ENCODE data around the gene XPO6. TPM values are rescaled to one million over a fixed set of nuclear protein-coding genes. Genes with fewer than 3 reads are reported as not detected.

The XPO6 gene
- total RNA-seq, 4 donors from 2014 or later: 88.2 to 160 (median 118) TPM

DNA sequence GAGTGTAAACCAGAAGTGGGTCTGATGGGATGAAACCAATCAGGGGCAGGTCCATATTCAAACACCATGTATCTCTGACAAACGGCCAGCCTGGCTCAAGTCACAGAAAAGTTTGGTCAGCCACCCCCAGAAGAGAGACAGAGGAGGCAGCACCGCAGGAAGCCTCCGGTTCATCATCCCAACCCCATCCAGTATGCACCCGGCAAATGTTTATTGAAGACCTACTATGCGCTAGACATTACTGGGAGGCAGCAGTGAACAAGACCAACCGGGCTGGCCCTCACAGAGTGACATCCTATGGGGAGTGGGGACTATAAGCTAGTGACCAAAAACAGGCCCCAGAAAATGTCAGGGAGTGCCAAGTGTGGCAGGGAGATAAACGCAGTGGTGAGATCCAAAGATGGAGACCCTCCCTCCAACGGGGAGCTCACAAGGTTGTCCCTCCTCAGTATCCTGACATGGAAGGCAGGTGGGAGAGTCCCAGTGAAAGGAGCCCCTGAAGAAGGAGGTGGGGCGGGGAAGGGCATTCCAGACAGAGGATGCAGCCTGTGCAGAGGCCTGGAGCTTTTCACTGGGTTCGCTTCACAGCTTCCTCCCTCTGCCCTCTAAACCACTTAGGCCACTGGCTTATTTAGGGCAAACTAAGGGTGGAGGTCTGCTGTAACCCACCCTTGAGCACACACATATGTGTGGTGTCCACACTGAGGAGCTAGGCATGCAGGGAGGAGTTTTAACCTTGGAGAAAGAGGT lies 150.2 kb downstream of the XPO6 start:
- TF ChIP-seq, protein P1, sequence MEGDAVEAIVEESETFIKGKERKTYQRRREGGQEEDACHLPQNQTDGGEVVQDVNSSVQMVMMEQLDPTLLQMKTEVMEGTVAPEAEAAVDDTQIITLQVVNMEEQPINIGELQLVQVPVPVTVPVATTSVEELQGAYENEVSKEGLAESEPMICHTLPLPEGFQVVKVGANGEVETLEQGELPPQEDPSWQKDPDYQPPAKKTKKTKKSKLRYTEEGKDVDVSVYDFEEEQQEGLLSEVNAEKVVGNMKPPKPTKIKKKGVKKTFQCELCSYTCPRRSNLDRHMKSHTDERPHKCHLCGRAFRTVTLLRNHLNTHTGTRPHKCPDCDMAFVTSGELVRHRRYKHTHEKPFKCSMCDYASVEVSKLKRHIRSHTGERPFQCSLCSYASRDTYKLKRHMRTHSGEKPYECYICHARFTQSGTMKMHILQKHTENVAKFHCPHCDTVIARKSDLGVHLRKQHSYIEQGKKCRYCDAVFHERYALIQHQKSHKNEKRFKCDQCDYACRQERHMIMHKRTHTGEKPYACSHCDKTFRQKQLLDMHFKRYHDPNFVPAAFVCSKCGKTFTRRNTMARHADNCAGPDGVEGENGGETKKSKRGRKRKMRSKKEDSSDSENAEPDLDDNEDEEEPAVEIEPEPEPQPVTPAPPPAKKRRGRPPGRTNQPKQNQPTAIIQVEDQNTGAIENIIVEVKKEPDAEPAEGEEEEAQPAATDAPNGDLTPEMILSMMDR (IDR thresholded peaks at IDR 0.05): no peak
- TF ChIP-seq POLR2A (IDR thresholded peaks at IDR 0.05): no peak
- intact Hi-C loops (cut with DNase I): no loop called here
- H3K4me1 ChIP-seq: peaks cover 0 to 4% of the 10 kb centered on the region in 2 donors
- H3K9me3 ChIP-seq: no peaks in the 10 kb centered on the region
- H3K4me3 ChIP-seq (replicated peaks in 1 of 3): no peak overlapping the region
- WGBS, 2 donors: 79 to 82% methylated on average over 10 of the region's 10 CpGs
- no peaks in the 10 kb centered on the region for H3K36me3 ChIP-seq
- no peak overlapping the region for H3K27ac ChIP-seq
- DNase-seq: no peak
- H3K27me3 ChIP-seq: no peaks in the 10 kb centered on the region

DNA sequence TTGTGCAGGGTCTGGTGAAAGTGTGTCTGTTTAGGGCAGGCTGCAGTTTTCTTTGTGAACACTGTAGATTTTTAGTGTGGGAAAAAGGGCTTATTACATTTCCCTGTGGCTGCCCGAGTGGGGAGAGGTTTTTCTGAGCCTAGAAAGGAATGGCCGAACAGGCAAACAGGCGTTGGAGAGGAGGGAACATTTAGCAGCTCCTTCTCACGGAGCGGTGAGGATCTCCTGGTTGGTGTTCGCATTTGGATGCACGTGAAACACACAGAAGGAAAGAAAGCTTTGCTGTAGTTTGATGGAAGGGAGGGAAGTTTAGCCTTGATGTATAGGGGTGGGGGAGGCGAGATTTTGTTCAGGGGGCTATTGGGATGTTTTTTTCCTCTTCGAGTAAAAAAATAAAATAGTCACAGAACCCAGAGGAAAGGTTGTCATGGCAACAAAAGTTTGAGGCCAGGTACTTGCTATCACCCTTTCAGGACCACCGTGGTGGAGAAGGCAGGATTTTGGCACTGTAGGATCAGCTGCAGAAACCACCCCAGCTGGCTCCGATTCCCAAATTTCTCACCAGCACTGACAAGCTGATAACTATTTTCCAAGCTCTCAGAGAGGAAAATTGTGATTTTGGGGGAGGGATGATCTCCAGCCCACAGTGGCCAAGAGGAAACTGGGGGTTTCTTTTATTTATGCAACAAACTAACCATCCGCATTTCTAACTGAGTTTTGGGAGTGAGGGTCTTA lies 151.8 kb downstream of the XPO6 start:
- DNase-seq: no peak
- WGBS, 2 donors: 31 to 36% methylated on average over 12 of the region's 12 CpGs
- Histone ChIP-seq H3K4me3 (replicated peaks in 1 of 3) (no peak overlapping the region), H3K4me1 (peaks cover 0 to 4% of the 10 kb centered on the region in 2 donors), H3K27ac (no peak overlapping the region), H3K9me3 (no peaks in the 10 kb centered on the region), H3K36me3 (no peaks in the 10 kb centered on the region), H3K27me3 (no peaks in the 10 kb centered on the region)
- intact Hi-C loops (cut with DNase I): no loop called here
- no peak for TF ChIP-seq POLR2A (IDR thresholded peaks at IDR 0.05)
- TF ChIP-seq, protein P1 (IDR thresholded peaks at IDR 0.05): no peak

DNA sequence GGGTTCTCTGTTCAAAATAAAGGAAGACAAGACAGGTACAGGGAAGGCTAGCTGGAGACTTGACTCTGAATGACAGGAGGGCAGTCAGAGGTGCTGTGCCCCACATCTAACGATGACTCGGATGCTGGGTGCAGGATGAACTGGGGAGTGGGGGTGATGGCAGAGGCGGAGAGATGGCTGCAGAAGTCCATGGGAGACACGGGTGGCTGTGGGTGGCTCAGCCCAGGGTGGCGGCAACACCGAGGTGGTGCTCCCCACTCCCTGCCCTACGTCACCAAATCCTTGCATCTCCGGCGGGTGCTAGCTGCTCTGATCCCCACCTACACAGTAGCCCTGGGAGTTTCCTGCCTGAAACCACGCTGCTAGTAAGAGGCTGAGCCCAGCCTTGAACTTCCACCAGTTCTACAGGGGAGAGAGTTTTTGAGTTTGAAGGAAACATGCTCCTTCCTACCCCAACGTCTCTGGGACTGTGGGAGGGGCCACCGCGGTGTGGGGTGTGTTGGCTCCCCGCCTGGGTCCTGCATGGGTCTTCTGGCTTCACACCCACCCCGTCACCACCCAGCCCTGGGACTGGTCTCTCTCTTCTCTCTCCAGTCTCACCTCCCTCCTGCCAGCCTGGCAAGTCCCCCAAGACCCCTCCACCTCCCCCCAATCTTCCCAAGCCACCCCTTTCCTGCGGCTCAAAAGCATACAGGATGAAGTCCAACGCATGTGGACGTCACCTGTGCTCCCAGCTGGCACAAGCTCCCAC lies 152.8 kb downstream of the XPO6 start:
- intact Hi-C loops (cut with DNase I): no loop called here
- 68 to 74% methylated on average over 17 to 18 of the region's 18 CpGs for WGBS, 2 donors
- Histone ChIP-seq H3K36me3 (no peaks in the 10 kb centered on the region), H3K4me1 (peaks cover 0 to 4% of the 10 kb centered on the region in 2 donors), H3K27ac (no peak overlapping the region), H3K9me3 (no peaks in the 10 kb centered on the region), H3K27me3 (no peaks in the 10 kb centered on the region), H3K4me3 (replicated peaks in 1 of 3) (no peak overlapping the region)
- DNase-seq: no peak
- TF ChIP-seq, protein P1 (IDR thresholded peaks at IDR 0.05): no peak
- no peak for TF ChIP-seq POLR2A (IDR thresholded peaks at IDR 0.05)

DNA sequence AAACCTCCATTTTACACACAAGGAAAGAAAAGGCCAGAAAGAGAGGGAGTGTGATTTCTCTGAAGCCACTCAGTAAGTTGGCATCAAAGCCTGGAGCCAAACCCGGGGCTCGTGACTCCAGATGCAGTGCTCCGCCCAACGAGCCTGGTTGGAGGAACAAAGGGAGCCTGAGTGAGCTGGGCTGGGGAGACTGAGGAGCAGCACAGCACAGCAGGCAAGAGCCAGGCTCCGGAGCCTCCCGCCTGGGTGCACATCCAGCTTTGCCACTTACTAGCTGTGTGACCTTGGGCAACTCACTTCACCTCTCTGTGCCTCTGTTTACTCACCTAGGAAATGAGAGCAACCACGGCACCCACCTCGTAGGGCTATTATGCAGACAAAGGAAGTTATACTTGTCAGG lies 153.8 kb downstream of the XPO6 start:
- Histone ChIP-seq H3K4me3 (replicated peaks in 1 of 3) (no peak overlapping the region), H3K36me3 (no peaks in the 10 kb centered on the region), H3K27ac (no peak overlapping the region), H3K9me3 (no peaks in the 10 kb centered on the region), H3K27me3 (no peaks in the 10 kb centered on the region), H3K4me1 (peaks cover 0 to 4% of the 10 kb centered on the region in 2 donors)
- no peak for DNase-seq
- no peak for TF ChIP-seq POLR2A (IDR thresholded peaks at IDR 0.05)
- TF ChIP-seq, protein P1 (IDR thresholded peaks at IDR 0.05): no peak
- WGBS, 2 donors: 78 to 81% methylated on average over 6 to 8 of the region's 8 CpGs
- intact Hi-C loops (cut with DNase I): no loop called here
